ENCODE results near the gene MLLT1. TPM values are rescaled to one million over a fixed set of nuclear protein-coding genes. Genes with fewer than 3 reads are reported as not detected.

Gene MLLT1
- total RNA-seq, 1 experiment from 2014 or later = 54.9 TPM

DNA sequence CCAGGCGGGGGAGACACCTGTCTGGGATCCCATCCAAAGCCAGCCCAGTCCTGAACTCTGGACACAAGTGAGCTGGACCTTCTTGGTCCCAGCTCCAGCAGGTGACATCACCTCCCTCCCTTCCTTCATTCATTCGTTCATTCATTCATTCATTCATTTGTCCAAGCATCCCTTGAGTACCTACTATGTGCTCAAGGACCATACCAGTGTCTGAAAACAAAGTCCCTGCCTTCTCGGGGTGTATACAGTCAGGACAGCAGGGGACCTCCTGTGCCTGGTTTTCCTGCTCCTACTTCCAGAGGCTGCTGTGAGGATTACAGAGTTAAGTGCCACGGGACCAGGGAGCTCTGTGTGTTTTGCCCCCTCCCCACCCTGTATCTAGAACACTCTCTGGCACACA, 39.6 kb upstream of the MLLT1 start:
- H3K9ac ChIP-seq (ENCODE audit: extremely low read depth, insufficient read length, low read length) = no peak overlapping the region
- Mint-ChIP-seq H3K4me1 (no peaks in the 10 kb centered on the region), H3K27ac (no peak overlapping the region), H3K27me3 (ENCODE audit: low read depth) (peaks cover 35% of the 10 kb centered on the region), H3K9me3 (peaks cover 15 to 71% of the 10 kb centered on the region in 2 experiments), H3K36me3 (ENCODE audit: insufficient read depth in 1 of 3, low read depth in 3 of 3) (peaks cover 0 to 5% (median 0%) of the 10 kb centered on the region in 3 experiments; a peak in 2 of 7 replicates), H3K4me3 (no peak overlapping the region)
- no peak overlapping the region for H3K4ac ChIP-seq (ENCODE audit: low read depth, low read length)
- no peak overlapping the region for H2AFZ ChIP-seq (ENCODE audit: low read length)
- H3K23me2 ChIP-seq (ENCODE audit: insufficient read length, low read depth, low read length, poor library complexity, severe bottlenecking) = no peaks in the 10 kb centered on the region
- no peak overlapping the region for H4K91ac ChIP-seq (ENCODE audit: insufficient read length, low read depth, low read length)
- no peaks in the 10 kb centered on the region for H4K20me1 ChIP-seq (ENCODE audit: control insufficient read depth, insufficient read depth, insufficient read length)
- no peak overlapping the region for H2BK20ac ChIP-seq (ENCODE audit: low read depth, low read length, poor library complexity, severe bottlenecking)
- no peak overlapping the region for H2AK5ac ChIP-seq (ENCODE audit: insufficient read length, low read length)
- H2BK5ac ChIP-seq (ENCODE audit: insufficient read length, low read length) = no peak overlapping the region
- H3K4me1 ChIP-seq (ENCODE audit: insufficient read depth, low read length) = no peaks in the 10 kb centered on the region
- H3K14ac ChIP-seq (ENCODE audit: insufficient read depth, low read length) = no peak overlapping the region; the same call in 1 of the 2 replicates
- H3K27me3 ChIP-seq (ENCODE audit: insufficient read depth, low read length) = no peaks in the 10 kb centered on the region
- no peak overlapping the region for H3K18ac ChIP-seq (ENCODE audit: insufficient read length, low read depth, low read length)
- WGBS (ENCODE audit: extremely low coverage, insufficient read length, low lambda C conversion rate) = no CpG with 5 or more reads among the region's 4 CpGs
- no peak overlapping the region for H2BK15ac ChIP-seq (ENCODE audit: low read depth, low read length)
- H3K79me2 ChIP-seq (ENCODE audit: insufficient read depth, low read length) = no peaks in the 10 kb centered on the region
- H2BK12ac ChIP-seq (ENCODE audit: insufficient read length, low read depth, low read length) = no peak overlapping the region
- no peaks in the 10 kb centered on the region for H3K79me1 ChIP-seq (ENCODE audit: insufficient read depth, low read depth, low read length, poor library complexity, severe bottlenecking)
- no peak overlapping the region for H4K5ac ChIP-seq (ENCODE audit: insufficient read length, low read depth, low read length)
- H3K23ac ChIP-seq (ENCODE audit: insufficient read length, low read depth, low read length) = no peak overlapping the region
- H3K9me3 ChIP-seq (ENCODE audit: control insufficient read depth, low read depth, low read length) = no peaks in the 10 kb centered on the region
- TF ChIP-seq, protein P1, sequence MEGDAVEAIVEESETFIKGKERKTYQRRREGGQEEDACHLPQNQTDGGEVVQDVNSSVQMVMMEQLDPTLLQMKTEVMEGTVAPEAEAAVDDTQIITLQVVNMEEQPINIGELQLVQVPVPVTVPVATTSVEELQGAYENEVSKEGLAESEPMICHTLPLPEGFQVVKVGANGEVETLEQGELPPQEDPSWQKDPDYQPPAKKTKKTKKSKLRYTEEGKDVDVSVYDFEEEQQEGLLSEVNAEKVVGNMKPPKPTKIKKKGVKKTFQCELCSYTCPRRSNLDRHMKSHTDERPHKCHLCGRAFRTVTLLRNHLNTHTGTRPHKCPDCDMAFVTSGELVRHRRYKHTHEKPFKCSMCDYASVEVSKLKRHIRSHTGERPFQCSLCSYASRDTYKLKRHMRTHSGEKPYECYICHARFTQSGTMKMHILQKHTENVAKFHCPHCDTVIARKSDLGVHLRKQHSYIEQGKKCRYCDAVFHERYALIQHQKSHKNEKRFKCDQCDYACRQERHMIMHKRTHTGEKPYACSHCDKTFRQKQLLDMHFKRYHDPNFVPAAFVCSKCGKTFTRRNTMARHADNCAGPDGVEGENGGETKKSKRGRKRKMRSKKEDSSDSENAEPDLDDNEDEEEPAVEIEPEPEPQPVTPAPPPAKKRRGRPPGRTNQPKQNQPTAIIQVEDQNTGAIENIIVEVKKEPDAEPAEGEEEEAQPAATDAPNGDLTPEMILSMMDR (conservative IDR thresholded peaks at IDR 0.05) = no peak
- H3K56ac ChIP-seq (ENCODE audit: insufficient read length, low read depth, low read length) = no peak overlapping the region
- H3K27ac ChIP-seq (ENCODE audit: insufficient read length, low read depth, low read length) = no peak overlapping the region
- H2BK120ac ChIP-seq (ENCODE audit: low read depth, low read length, poor library complexity, severe bottlenecking) = no peak overlapping the region
- no peak overlapping the region for H4K8ac ChIP-seq (replicated peaks; ENCODE audit: insufficient read length, low read depth, low read length)
- no peak for DNase-seq
- no peak overlapping the region for H3K4me2 ChIP-seq (ENCODE audit: insufficient read depth, insufficient read length, low read length)
- H3T11ph ChIP-seq (ENCODE audit: low read length) = no peak overlapping the region
